GM18505 (cell line): ENCODE results near the gene DEPP1.
A peak's percentile ranks its signal among the peaks of the same experiment; 100 is the strongest.

ENCODE experiments used
- ATAC-seq: cut with Tn5 transposase; IDR thresholded peaks from one replicate; pipeline ENCODE4 v1.9.1; 2021; ENCODE audit not compliant: unreplicated experiment
- POLR2A ChIP-seq: IDR thresholded peaks from 4 replicates; pipeline ENCODE4 v1.6.1; 2011; ENCODE audit warnings: borderline replicate concordance; ENCODE audit not compliant: insufficient read depth, insufficient read length; ENCODE audit errors: extremely low read depth

DEPP1 gene

GRCh38 chr10:44963772-44964633 is 14.6 kb downstream of the DEPP1 start:
- ATAC-seq = no peak
- TF ChIP-seq POLR2A = no peak

- peak; percentile 36 for TF ChIP-seq POLR2A
- no peak for ATAC-seq
Measured at GRCh38 chr10:44962870-44963738, 15.5 kb downstream of the DEPP1 start.

GRCh38 chr10:44961931-44962750 is 16.5 kb downstream of the DEPP1 start:
- TF ChIP-seq POLR2A = no peak

GRCh38 chr10:44961230-44961571 is 17.4 kb downstream of the DEPP1 start:
- TF ChIP-seq POLR2A = no peak
- ATAC-seq = no peak

More at GRCh38 chr10:44961931-44962750, 16.5 kb downstream of the DEPP1 start:
- no peak for ATAC-seq

- TF ChIP-seq POLR2A = no peak
- ATAC-seq = no peak
Measured at GRCh38 chr10:44960482-44961229, 18.0 kb downstream of the DEPP1 start.

- ATAC-seq = no peak
- no peak for TF ChIP-seq POLR2A
Measured at GRCh38 chr10:44960088-44960460, 18.5 kb downstream of the DEPP1 start.

GRCh38 chr10:44959247-44960087 is 19.1 kb downstream of the DEPP1 start, which contains the start of gene RASSF4:
Gene RASSF4, plus strand, starts transcription at chr10:44959802. Its CDS starts 10,401 bp downstream, at chr10:44970203.
- ATAC-seq = peak; percentile 95
- TF ChIP-seq POLR2A = peak; percentile 92

GRCh38 chr10:44958898-44959246 is 19.7 kb downstream of the DEPP1 start:
- no peak for TF ChIP-seq POLR2A
- no peak for ATAC-seq

- no peak for ATAC-seq
- TF ChIP-seq POLR2A = no peak
Measured at GRCh38 chr10:44958196-44958897, 20.3 kb downstream of the DEPP1 start.

GRCh38 chr10:44956717-44957706 is 21.6 kb downstream of the DEPP1 start:
- TF ChIP-seq POLR2A = no peak
- ATAC-seq = no peak
